Mesangial cell (primary cell): ENCODE results near the gene SCIMP. TPM values are rescaled to one million over a fixed set of nuclear protein-coding genes. Genes with fewer than 3 reads are reported as not detected.

Experiments
- total RNA-seq: library from RNA; depleted of rRNA; stranded (reverse); fragments of >200 nt; gene quantifications from 2 replicates; pipeline ENCODE4 v1.2.3, GENCODE V29; 2015

Gene SCIMP
- not detected in 2 replicates for total RNA-seq

DNA sequence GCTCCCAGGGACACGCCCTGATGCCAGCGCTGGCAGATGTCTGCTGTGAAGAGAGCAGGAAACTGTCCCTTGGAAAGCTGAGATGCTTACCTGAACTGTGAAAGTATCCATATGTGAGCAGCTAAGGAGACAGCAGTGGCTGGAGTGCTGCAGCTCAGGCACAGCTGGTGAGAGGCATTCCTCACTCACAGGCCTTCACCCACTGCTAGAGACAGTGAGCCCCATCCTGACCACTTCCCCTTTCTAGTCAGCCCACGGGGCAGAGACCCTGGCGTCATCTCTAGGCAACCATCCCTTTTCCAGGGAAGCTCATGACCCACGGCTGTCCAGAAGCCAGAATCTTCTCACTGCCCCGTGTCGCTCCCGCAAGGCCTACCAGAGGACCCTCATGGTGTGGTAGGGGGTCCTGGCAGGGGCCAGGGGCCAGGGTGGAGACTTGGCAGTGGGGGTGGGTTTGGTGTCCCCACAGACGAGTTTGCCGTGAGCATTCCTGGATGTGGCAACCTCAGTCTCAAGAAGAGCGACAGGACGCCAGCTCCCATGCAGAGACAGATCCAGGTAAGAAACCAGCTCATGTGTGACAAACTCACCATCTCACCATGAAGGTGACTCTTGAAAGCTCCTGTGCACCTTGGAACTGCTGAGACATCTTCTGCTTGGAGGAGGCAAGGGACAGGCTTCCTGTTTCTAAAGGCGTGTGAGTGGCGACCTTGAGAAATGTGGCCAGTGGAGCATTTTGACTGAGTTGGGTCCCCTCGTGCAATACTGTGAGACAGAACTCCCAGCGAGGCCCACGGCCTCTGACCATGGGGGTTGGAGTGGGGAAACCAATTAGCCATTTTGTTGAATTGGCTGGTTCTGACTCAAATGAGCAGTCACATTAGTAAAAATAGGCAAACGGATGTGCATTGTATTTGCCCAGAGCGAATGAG, at the start of gene SCIMP:
Gene SCIMP (minus strand): TSS at position 216 of the 932 bp plus-strand sequence. CDS start 105 bp downstream, at position 111.

DNA sequence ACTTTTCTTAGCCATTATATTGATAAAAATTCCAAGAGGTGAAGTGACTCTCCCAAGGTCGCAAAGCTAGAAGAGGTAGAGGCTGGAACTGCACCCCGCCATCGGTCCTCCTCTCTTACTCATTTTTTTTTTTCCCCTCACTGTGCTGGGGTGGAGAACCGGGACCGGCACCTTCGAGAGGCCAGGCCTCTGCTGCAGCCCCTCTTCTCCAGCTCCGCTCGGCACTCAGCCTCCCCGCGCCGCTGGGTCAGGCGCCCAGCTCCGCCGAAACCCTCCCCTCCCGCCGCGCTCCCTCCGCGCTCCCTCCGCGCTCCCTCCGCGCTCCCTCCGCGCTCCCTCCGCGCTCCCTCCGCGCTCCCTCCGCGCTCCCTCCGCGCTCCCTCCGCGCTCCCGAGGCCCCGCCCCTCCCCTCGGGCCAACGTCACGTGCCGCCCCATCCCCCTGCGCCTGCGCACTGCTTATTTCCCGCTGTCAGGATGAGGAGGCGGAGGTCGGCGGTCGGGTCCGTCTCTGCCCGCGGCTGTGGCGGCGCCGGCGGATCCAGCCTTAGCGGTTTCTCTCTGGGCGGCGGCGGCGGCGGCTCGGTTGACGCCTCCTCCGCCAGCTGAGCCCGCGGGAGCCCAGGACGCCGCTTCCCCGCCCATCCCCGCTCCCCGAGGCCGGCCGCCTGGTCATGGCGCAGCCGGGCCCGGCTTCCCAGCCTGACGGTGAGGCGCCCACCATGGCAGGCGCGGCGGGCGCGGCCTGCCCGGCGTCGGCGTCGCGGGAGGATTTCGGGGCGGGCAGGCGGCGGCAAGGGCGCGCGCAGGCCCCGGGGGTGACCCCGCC, 47.4 kb upstream of the SCIMP start, which contains the start of gene RABEP1:
Gene RABEP1 (plus strand): TSS at position 471 of the 828 bp plus-strand sequence. CDS start 203 bp downstream, at position 674.

DNA sequence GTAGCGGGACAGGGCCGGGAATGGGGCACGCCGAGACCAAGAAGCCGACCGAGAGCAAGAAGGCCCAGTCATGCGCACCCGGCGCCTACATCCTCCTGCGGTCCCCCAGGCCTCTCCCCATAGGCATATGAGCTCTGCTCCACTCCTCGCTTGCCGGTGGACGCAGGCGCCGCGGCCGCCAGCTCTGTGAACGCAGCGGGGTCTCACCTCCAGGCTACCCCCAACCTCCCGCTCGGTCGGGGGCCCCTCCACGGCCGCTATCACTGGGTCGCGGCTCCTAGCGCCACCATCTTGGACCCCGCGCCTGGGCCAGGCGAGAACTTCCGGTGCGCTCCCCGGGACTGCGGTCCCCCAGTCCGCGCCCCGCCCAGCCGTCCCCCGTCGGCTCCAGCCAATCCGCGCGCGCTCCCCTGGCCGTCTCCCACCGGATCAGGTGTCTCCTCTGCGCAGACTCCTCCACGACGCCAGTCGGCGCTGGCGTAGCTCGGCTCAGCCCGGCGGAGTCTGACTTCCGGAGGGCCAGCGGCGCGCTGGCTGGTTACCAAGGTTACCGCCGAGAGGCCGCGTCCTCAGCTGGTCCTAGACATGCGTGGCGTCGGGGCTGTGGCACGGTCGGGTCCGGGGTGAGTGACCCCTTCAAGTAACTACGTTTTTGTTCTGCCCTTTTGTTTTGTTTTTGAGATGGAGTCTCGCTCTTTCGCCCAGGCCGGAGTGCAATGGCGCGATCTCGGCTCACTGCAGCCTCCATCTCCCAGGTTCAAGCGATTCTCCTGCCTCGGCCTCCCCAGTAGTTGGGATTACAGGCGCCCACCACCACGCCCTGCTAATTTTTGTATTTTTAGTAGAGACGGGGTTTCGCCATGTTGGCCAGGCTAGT, 42.9 kb downstream of the SCIMP start, which contains the start of gene ZNF594:
Gene ZNF594 (minus strand): TSS at position 328 of the 877 bp plus-strand sequence. CDS start 7,612 bp downstream, outside the sequence.

Other genes with a start within 250 kb of the SCIMP start
- gene CAMTA2, start 247.2 kb downstream of the SCIMP start, total RNA-seq, result 21.5 and 30.9 TPM in 2 replicates
- gene INCA1, start 237.3 kb downstream of the SCIMP start, total RNA-seq, result 0.33 and 2.0 TPM in 2 replicates
- gene KIF1C, start 236.9 kb downstream of the SCIMP start, total RNA-seq, result 68.6 and 71.5 TPM in 2 replicates
- under 0.01 TPM in 1 of 2 replicates, not detected in the other for gene SLC52A1, start 199.4 kb downstream of the SCIMP start, total RNA-seq
- gene ZFP3, start 156.4 kb downstream of the SCIMP start, total RNA-seq, result 0.81 and 2.2 TPM in 2 replicates
- gene ZNF232, start 123.0 kb downstream of the SCIMP start, total RNA-seq, result 3.6 and 5.6 TPM in 2 replicates
- gene USP6, start 118.8 kb downstream of the SCIMP start, total RNA-seq, result not detected in 2 replicates
- 4.1 and 5.2 TPM in 2 replicates for gene ZNF594, start 43.0 kb downstream of the SCIMP start, total RNA-seq
- 20.2 and 23.8 TPM in 2 replicates for gene RABEP1, start 47.4 kb upstream of the SCIMP start, total RNA-seq
- 52.9 and 90.3 TPM in 2 replicates for gene NUP88, start 184.8 kb upstream of the SCIMP start, total RNA-seq
- gene RPAIN, start 185.3 kb upstream of the SCIMP start, total RNA-seq, result 19.6 and 24.3 TPM in 2 replicates
- gene C1QBP, start 204.3 kb upstream of the SCIMP start, total RNA-seq, result 113 and 271 TPM in 2 replicates
- 12.7 and 13.2 TPM in 2 replicates for gene DHX33, start 234.1 kb upstream of the SCIMP start, total RNA-seq